Daoy (cell line): ENCODE results near the gene ENC1. TPM values are rescaled to one million over a fixed set of nuclear protein-coding genes. Genes with fewer than 3 reads are reported as not detected.

Experiments
- total RNA-seq: library from RNA; depleted of rRNA; stranded (reverse); fragments of >200 nt; shearing (Covaris generic); gene quantifications from 2 replicates; pipeline ENCODE4 v1.2.3, GENCODE V29; 2014; rRNA removed

Gene ENC1
- total RNA-seq, 1 experiment from 2014 or later, result 74.6 TPM

Other genes with a start within 250 kb of the ENC1 start
- gene HEXB, start 44.5 kb upstream of the ENC1 start, total RNA-seq, result 125 and 150 TPM in 2 replicates
- gene GFM2, start 126.4 kb upstream of the ENC1 start, total RNA-seq, result 43.9 and 48.1 TPM in 2 replicates
- gene NSA2, start 126.5 kb upstream of the ENC1 start, total RNA-seq, result 210 and 260 TPM in 2 replicates
- 26.8 and 38.2 TPM in 2 replicates for gene FAM169A, start 225.7 kb upstream of the ENC1 start, total RNA-seq